Islet precursor cell (in vitro differentiated cells): ENCODE results near the gene MIPOL1.
"Not testable (repeated sequence)": the region's sequence is repeated elsewhere in the genome, so short reads cannot be mapped to it uniquely, and the experiment has no call there.

Source experiments
- DNase-seq: peaks from one replicate; pipeline ENCODE4 v3.0.0-alpha.2; 2018

The MIPOL1 gene

GRCh38 chr14:37187840-37188577 lies 9.7 kb upstream of the MIPOL1 start:
- not testable (repeated sequence) for DNase-seq

GRCh38 chr14:37189733-37190132 lies 8.0 kb upstream of the MIPOL1 start:
- not testable (repeated sequence) for DNase-seq

- no peak for DNase-seq
Measured at GRCh38 chr14:37194698-37195097, 3.0 kb upstream of the MIPOL1 start.

GRCh38 chr14:37195327-37195726 lies 2.4 kb upstream of the MIPOL1 start:
- DNase-seq: no peak

- no peak for DNase-seq
Measured at GRCh38 chr14:37196604-37197420, 925 bp upstream of the MIPOL1 start.

- no peak for DNase-seq
Measured at GRCh38 chr14:37198273-37198598, 499 bp downstream of the MIPOL1 start.

- DNase-seq: no peak
Measured at GRCh38 chr14:37198907-37199306, 1.2 kb downstream of the MIPOL1 start.

GRCh38 chr14:37201724-37202123 lies 4.0 kb downstream of the MIPOL1 start:
- no peak for DNase-seq

GRCh38 chr14:37202265-37202664 lies 4.5 kb downstream of the MIPOL1 start:
- DNase-seq: no peak

GRCh38 chr14:37202812-37203211 lies 5.1 kb downstream of the MIPOL1 start:
- DNase-seq: no peak

- DNase-seq: no peak
Measured at GRCh38 chr14:37203423-37203822, 5.7 kb downstream of the MIPOL1 start.

GRCh38 chr14:37205623-37206605 lies 8.2 kb downstream of the MIPOL1 start:
- DNase-seq: not testable (repeated sequence)

GRCh38 chr14:37209617-37210016 lies 11.9 kb downstream of the MIPOL1 start:
- not testable (repeated sequence) for DNase-seq

GRCh38 chr14:37210448-37210847 lies 12.7 kb downstream of the MIPOL1 start:
- no peak for DNase-seq

- no peak for DNase-seq
Measured at GRCh38 chr14:37213016-37213415, 15.3 kb downstream of the MIPOL1 start.

GRCh38 chr14:37215345-37215744 lies 17.6 kb downstream of the MIPOL1 start:
- no peak for DNase-seq

- DNase-seq: no peak
Measured at GRCh38 chr14:37221073-37221472, 23.3 kb downstream of the MIPOL1 start.

GRCh38 chr14:37223947-37224474 lies 26.3 kb downstream of the MIPOL1 start:
- no peak for DNase-seq

GRCh38 chr14:37225668-37226067 lies 27.9 kb downstream of the MIPOL1 start:
- DNase-seq: not testable (repeated sequence)

- DNase-seq: no peak
Measured at GRCh38 chr14:37230551-37231194, 32.9 kb downstream of the MIPOL1 start.

- DNase-seq: no peak
Measured at GRCh38 chr14:37232907-37233481, 35.3 kb downstream of the MIPOL1 start.

GRCh38 chr14:37234222-37234621 lies 36.5 kb downstream of the MIPOL1 start:
- DNase-seq: no peak
